ENCODE measurements around the gene KCNAB2. TPM values are rescaled to one million over a fixed set of nuclear protein-coding genes. Genes with fewer than 3 reads are reported as not detected.

Gene KCNAB2
- total RNA-seq, 4 donors from 2014 or later = 4.2 to 12.0 (median 10.0) TPM

GRCh38 chr1:6117064-6117463 lies 71.4 kb downstream of the KCNAB2 start:
- WGBS, 2 donors = 64 to 69% methylated on average over 2 of the region's 2 CpGs
- TF ChIP-seq CTCF (IDR thresholded peaks at IDR 0.05) (no peak), POLR2A (IDR thresholded peaks at IDR 0.05) (no peak)
- no peak overlapping the region for H3K4me3 ChIP-seq (ENCODE audit: low read depth, poor library complexity, severe bottlenecking)
- no peak for DNase-seq (ENCODE audit: low spot score in 2 of 2)
- intact Hi-C loops (cut with DNase I; ENCODE audit: low total_unique reads) = loop anchor here (10.0 kb wide), 1 partner anchor 68 kb away; the partner anchor contains the start of gene CHD5

- DNase-seq (ENCODE audit: low spot score in 2 of 2) = no peak
- no peak overlapping the region for H3K4me3 ChIP-seq (ENCODE audit: low read depth, poor library complexity, severe bottlenecking)
- TF ChIP-seq CTCF (IDR thresholded peaks at IDR 0.05) (no peak), POLR2A (IDR thresholded peaks at IDR 0.05) (no peak)
- intact Hi-C loops (cut with DNase I; ENCODE audit: low total_unique reads) = loop anchor here (1.0 to 10.0 kb wide), 2 partner anchors 27 to 67 kb away; partner anchors contain the start of gene CHD5
Observed at GRCh38 chr1:6117624-6118023, 71.9 kb downstream of the KCNAB2 start.

DNA sequence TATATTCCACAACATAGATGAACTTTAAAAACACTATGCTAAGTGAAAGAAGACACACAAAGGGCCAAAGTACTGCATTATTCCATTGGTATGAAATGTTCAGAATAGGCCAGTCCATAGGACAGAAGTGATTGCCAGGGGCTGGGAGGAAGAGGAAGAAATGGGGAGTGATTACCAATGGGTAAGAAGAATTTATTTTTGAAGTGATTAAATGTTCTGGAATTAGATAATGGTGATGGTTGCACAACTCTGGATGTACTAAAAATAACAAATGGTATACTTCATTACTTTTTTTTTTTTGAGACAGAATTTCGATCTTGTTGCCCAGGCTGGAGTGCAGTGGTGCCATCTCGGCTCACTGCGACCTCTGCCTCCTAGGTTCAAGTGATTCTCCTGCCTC lies 72.7 kb downstream of the KCNAB2 start:
- no peak for TF ChIP-seq CTCF (IDR thresholded peaks at IDR 0.05)
- TF ChIP-seq POLR2A (IDR thresholded peaks at IDR 0.05) = no peak
- H3K4me3 ChIP-seq (ENCODE audit: low read depth, poor library complexity, severe bottlenecking) = no peak overlapping the region
- WGBS, 2 donors = 72 to 80% methylated on average over 3 of the region's 3 CpGs
- intact Hi-C loops (cut with DNase I; ENCODE audit: low total_unique reads) = loop anchor here (1.0 to 10.0 kb wide), 2 partner anchors 26 to 66 kb away; partner anchors contain the start of gene CHD5
- no peak for DNase-seq (ENCODE audit: low spot score in 2 of 2)

DNA sequence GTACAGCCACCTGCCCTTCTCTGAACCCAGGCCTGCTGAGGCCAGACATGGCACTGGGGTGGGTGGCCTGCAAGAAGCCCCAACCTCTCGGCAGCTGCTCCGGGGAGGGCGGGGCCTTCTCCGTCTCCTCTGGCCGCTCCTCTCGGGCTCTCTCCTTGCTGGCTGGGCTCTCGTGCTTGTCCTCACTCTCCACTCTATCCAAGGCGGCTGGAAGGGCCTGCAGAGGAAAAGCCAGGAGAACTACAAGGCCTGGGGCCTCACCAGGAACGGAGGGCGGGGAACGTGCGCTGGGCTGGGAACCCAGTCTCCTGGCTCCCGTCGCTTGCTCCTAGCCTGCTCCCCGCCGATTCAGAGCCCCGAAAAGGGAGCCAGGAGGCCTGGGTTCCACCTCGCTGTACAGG lies 75.3 kb downstream of the KCNAB2 start:
- TF ChIP-seq CTCF (IDR thresholded peaks at IDR 0.05) (no peak), POLR2A (IDR thresholded peaks at IDR 0.05) (no peak)
- no peak overlapping the region for H3K4me3 ChIP-seq (ENCODE audit: low read depth, poor library complexity, severe bottlenecking)
- WGBS, 2 donors = 83 to 90% methylated on average over 18 of the region's 18 CpGs
- intact Hi-C loops (cut with DNase I; ENCODE audit: low total_unique reads) = no loop called here
- no peak for DNase-seq (ENCODE audit: low spot score in 2 of 2)

- H3K4me3 ChIP-seq (ENCODE audit: low read depth, poor library complexity, severe bottlenecking) = no peak overlapping the region
- no peak for TF ChIP-seq CTCF (IDR thresholded peaks at IDR 0.05)
- TF ChIP-seq POLR2A (IDR thresholded peaks at IDR 0.05) = no peak
- 94 to 95% methylated on average over 16 to 17 of the region's 17 CpGs for whole genome bisulfite sequencing, 2 donors
- no peak for DNase-seq (ENCODE audit: low spot score in 2 of 2)
- intact Hi-C loops (cut with DNase I; ENCODE audit: low total_unique reads) = no loop called here
Observed at GRCh38 chr1:6121651-6122370, 76.1 kb downstream of the KCNAB2 start.

GRCh38 chr1:6123083-6123482 lies 77.4 kb downstream of the KCNAB2 start:
- intact Hi-C loops (cut with DNase I; ENCODE audit: low total_unique reads) = no loop called here
- TF ChIP-seq CTCF (IDR thresholded peaks at IDR 0.05) (no peak), POLR2A (IDR thresholded peaks at IDR 0.05) (no peak)
- 74 to 75% methylated on average over 7 of the region's 7 CpGs for WGBS, 2 donors
- no peak for DNase-seq (ENCODE audit: low spot score in 2 of 2)
- no peak overlapping the region for H3K4me3 ChIP-seq (ENCODE audit: low read depth, poor library complexity, severe bottlenecking)

Data from lower leg skin (tissue), 4 donors.